Activated naive CD8-positive, alpha-beta T cell treated with anti-CD3 and anti-CD28 coated beads, Interleukin-2, amount 10 ng/mL, durations not matched to agents 7 days and 5 days (primary cell): Measurements from ENCODE around the gene CCL17. TPM values are rescaled to one million over a fixed set of nuclear protein-coding genes. Genes with fewer than 3 reads are reported as not detected.
"Not testable (repeated sequence)": the region's sequence is repeated elsewhere in the genome, so short reads cannot be mapped to it uniquely, and the experiment has no call there.

Source experiments
- ATAC-seq: fragments of 150-1000 bp; cut with Tn5 transposase; one replicate; pipeline ENCODE4 v1.10.0; 2021; ENCODE audit warnings: low read depth, moderate library complexity
- POLR2A ChIA-PET: fragments of 350-600 bp; sonication (Branson Sonifier 250); formaldehyde crosslinking; loops from one replicate; lab custom pipeline; 2021; ENCODE audit warnings: antibody characterized with exemption; lab: Charles Lee
- DNase-seq: peaks from one replicate; pipeline ENCODE4 v3.0.0; 2021
- H3K27ac Mint-ChIP-seq: one replicate; pipeline ENCODE4 v1.8.0; 2022; ENCODE audit warnings: mild to moderate bottlenecking, mixed read lengths
- H3K27me3 Mint-ChIP-seq: one replicate; pipeline ENCODE4 v1.8.0; 2022; ENCODE audit warnings: mild to moderate bottlenecking, moderate library complexity, mixed read lengths
- H3K36me3 Mint-ChIP-seq: one replicate; pipeline ENCODE4 v1.8.0; 2021; ENCODE audit warnings: mild to moderate bottlenecking, mixed read lengths
- H3K4me1 Mint-ChIP-seq: one replicate; pipeline ENCODE4 v1.8.0; 2021; ENCODE audit warnings: mixed read lengths
- H3K4me3 Mint-ChIP-seq: one replicate; pipeline ENCODE4 v1.8.0; 2022; ENCODE audit warnings: mild to moderate bottlenecking, moderate library complexity, mixed read lengths
- H3K9me3 Mint-ChIP-seq: one replicate; pipeline ENCODE4 v1.8.0; 2021; ENCODE audit warnings: mixed read lengths
- total RNA-seq, 2 experiments: library from RNA; stranded (reverse); gene quantifications; one replicate each; pipeline ENCODE4 v1.2.3, GENCODE V29; 2021

Gene CCL17
- total RNA-seq, 2 experiments from 2014 or later = not detected

GRCh38 chr16:57439947-57440346 is 35.4 kb downstream of the CCL17 start:
- peaks cover 50% of the 10 kb centered on the region for H3K36me3 Mint-ChIP-seq

GRCh38 chr16:57440551-57440950 is 36.0 kb downstream of the CCL17 start:
- POLR2A ChIA-PET, H3K27me3 Mint-ChIP-seq: not testable (repeated sequence)

More at GRCh38 chr16:57439947-57440346, 35.4 kb downstream of the CCL17 start:
- POLR2A ChIA-PET, H3K4me1 Mint-ChIP-seq, H3K4me3 Mint-ChIP-seq, ATAC-seq, H3K27me3 Mint-ChIP-seq, DNase-seq, H3K27ac Mint-ChIP-seq: not testable (repeated sequence)
- peaks cover 11% of the 10 kb centered on the region for H3K9me3 Mint-ChIP-seq

GRCh38 chr16:57444711-57445110 is 40.1 kb downstream of the CCL17 start:
- H3K9me3 Mint-ChIP-seq = peaks cover 9% of the 10 kb centered on the region
- no peaks in the 10 kb centered on the region for H3K27me3 Mint-ChIP-seq
- H3K4me1 Mint-ChIP-seq = peaks cover 23% of the 10 kb centered on the region
- no peak overlapping the region for H3K27ac Mint-ChIP-seq
- H3K36me3 Mint-ChIP-seq = peaks cover 28% of the 10 kb centered on the region
- no peak for DNase-seq
- POLR2A ChIA-PET = interaction anchor here (1.1 kb wide), 1 partner anchor 82 kb away, joined by 3 read pairs; no protein-coding TSS in a partner anchor
- H3K4me3 Mint-ChIP-seq = no peak overlapping the region
- no peak for ATAC-seq

More at GRCh38 chr16:57440551-57440950, 36.0 kb downstream of the CCL17 start:
- not testable (repeated sequence) for ATAC-seq, H3K4me3 Mint-ChIP-seq, DNase-seq, H3K4me1 Mint-ChIP-seq, H3K27ac Mint-ChIP-seq
- peaks cover 11% of the 10 kb centered on the region for H3K9me3 Mint-ChIP-seq
- H3K36me3 Mint-ChIP-seq = peaks cover 48% of the 10 kb centered on the region

- Mint-ChIP-seq H3K4me3 (no peak overlapping the region), H3K27ac (no peak overlapping the region), H3K27me3 (no peaks in the 10 kb centered on the region), H3K36me3 (peaks cover 20% of the 10 kb centered on the region), H3K4me1 (peaks cover 24% of the 10 kb centered on the region), H3K9me3 (peaks cover 3% of the 10 kb centered on the region)
- POLR2A ChIA-PET = no interaction called here
- DNase-seq (no peak), ATAC-seq (no peak)
Measured at GRCh38 chr16:57445510-57445909, 40.9 kb downstream of the CCL17 start.

- peaks cover 24% of the 10 kb centered on the region for H3K4me1 Mint-ChIP-seq
- DNase-seq (no peak), ATAC-seq (peak; percentile 21)
- no peaks in the 10 kb centered on the region for H3K27me3 Mint-ChIP-seq
- POLR2A ChIA-PET = interaction anchor here (0.6 to 2.6 kb wide), 26 partner anchors 9 to 289 kb away, joined by 3 to 34 read pairs (median 4); partner anchors contain the start of genes ADGRG5, CCDC102A, KATNB1 and POLR2C
- no peaks in the 10 kb centered on the region for H3K9me3 Mint-ChIP-seq
- peak overlapping the region; percentile 89 for H3K27ac Mint-ChIP-seq
- H3K4me3 Mint-ChIP-seq = peak overlapping the region; percentile 97
- peaks cover 11% of the 10 kb centered on the region for H3K36me3 Mint-ChIP-seq
Measured at GRCh38 chr16:57446531-57447185, 42.1 kb downstream of the CCL17 start.

- Mint-ChIP-seq H3K4me3 (peak within 1 kb of the TSS; percentile 97), H3K4me1 (peaks cover 24% of the 10 kb centered on the region), H3K36me3 (peaks cover 9% of the 10 kb centered on the region), H3K27ac (peak within 1 kb of the TSS; percentile 89), H3K9me3 (no peaks in the 10 kb centered on the region), H3K27me3 (no peaks in the 10 kb centered on the region)
- POLR2A ChIA-PET = interaction anchor here (0.5 to 2.6 kb wide), 26 partner anchors 9 to 288 kb away, joined by 3 to 34 read pairs (median 4); partner anchors contain the start of genes ADGRG5, CCDC102A, KATNB1 and POLR2C
- DNase-seq (peak; percentile 92), ATAC-seq (peak; percentile 100)
Measured at GRCh38 chr16:57447186-57447962, 42.8 kb downstream of the CCL17 start, which contains the start of the genes CIAPIN1 and COQ9. Gene CIAPIN1, minus strand, starts transcription at chr16:57447385. Its CDS starts 6,457 bp downstream, at chr16:57440928. Gene COQ9, plus strand, starts transcription at chr16:57447479. Its CDS starts 27 bp downstream, at chr16:57447506.

GRCh38 chr16:57452021-57452420 is 47.5 kb downstream of the CCL17 start:
- H3K9me3 Mint-ChIP-seq = no peaks in the 10 kb centered on the region

GRCh38 chr16:57462209-57462977 is 57.8 kb downstream of the CCL17 start, which contains the start of gene POLR2C:
Gene POLR2C, plus strand, starts transcription at chr16:57462679. Its CDS starts 46 bp downstream, at chr16:57462725.
- H3K36me3 Mint-ChIP-seq = peaks cover 21% of the 10 kb centered on the region
- peaks cover 28% of the 10 kb centered on the region for H3K4me1 Mint-ChIP-seq

More at GRCh38 chr16:57452021-57452420, 47.5 kb downstream of the CCL17 start:
- Mint-ChIP-seq H3K4me3 (no peak overlapping the region), H3K36me3 (peaks cover 8% of the 10 kb centered on the region), H3K27me3 (no peaks in the 10 kb centered on the region), H3K27ac (no peak overlapping the region), H3K4me1 (peaks cover 14% of the 10 kb centered on the region)
- no peak for ATAC-seq
- DNase-seq = no peak
- POLR2A ChIA-PET = no interaction called here

GRCh38 chr16:57462978-57463362 is 58.4 kb downstream of the CCL17 start:
- peak overlapping the region; percentile 100 for H3K4me3 Mint-ChIP-seq
- ATAC-seq = peak; percentile 42
- H3K27ac Mint-ChIP-seq = peak overlapping the region; percentile 100
- peaks cover 28% of the 10 kb centered on the region for H3K4me1 Mint-ChIP-seq
- H3K36me3 Mint-ChIP-seq = peaks cover 24% of the 10 kb centered on the region
- no peaks in the 10 kb centered on the region for H3K27me3 Mint-ChIP-seq
- no peak for DNase-seq
- POLR2A ChIA-PET = interaction anchor here (1.0 to 3.9 kb wide), 14 partner anchors 10 to 274 kb away, joined by 3 to 34 read pairs (median 5); partner anchors contain the start of genes ADGRG5, CIAPIN1, COQ9 and DOK4
- no peaks in the 10 kb centered on the region for H3K9me3 Mint-ChIP-seq

More at GRCh38 chr16:57462209-57462977, 57.8 kb downstream of the CCL17 start, which contains the start of gene POLR2C:
- Mint-ChIP-seq H3K4me3 (peak within 1 kb of the TSS; percentile 100), H3K27ac (peak within 1 kb of the TSS; percentile 100), H3K27me3 (no peaks in the 10 kb centered on the region), H3K9me3 (no peaks in the 10 kb centered on the region)
- ATAC-seq = peak; percentile 90
- DNase-seq = peak; percentile 97
- POLR2A ChIA-PET = interaction anchor here (0.5 to 3.9 kb wide), 22 partner anchors 10 to 1167 kb away, joined by 3 to 34 read pairs (median 4); partner anchors contain the start of genes ADGRG5, CIAPIN1, COQ9 and DOK4

- Mint-ChIP-seq H3K4me3 (no peak overlapping the region), H3K36me3 (peaks cover 24% of the 10 kb centered on the region), H3K27ac (no peak overlapping the region)
Measured at GRCh38 chr16:57464523-57464922, 60.0 kb downstream of the CCL17 start.

More at GRCh38 chr16:57464523-57464922, 60.0 kb downstream of the CCL17 start:
- ATAC-seq (no peak), DNase-seq (no peak)
- H3K27me3 Mint-ChIP-seq = no peaks in the 10 kb centered on the region
- no peaks in the 10 kb centered on the region for H3K9me3 Mint-ChIP-seq
- H3K4me1 Mint-ChIP-seq = peaks cover 28% of the 10 kb centered on the region
- POLR2A ChIA-PET = interaction anchor here (1.2 kb wide), 1 partner anchor 19 kb away, joined by 3 read pairs; no protein-coding TSS in a partner anchor
